NCI-H2196 (cell line): ENCODE results near the gene SYAP1.
"Not testable (repeated sequence)": the region's sequence is repeated elsewhere in the genome, so short reads cannot be mapped to it uniquely, and the experiment has no call there.

Experiments
- DNase-seq: peaks from one replicate; lab custom pipeline; 2025; ENCODE audit not compliant: unreplicated experiment; lab: John Stamatoyannopoulos, UW

The SYAP1 gene, protein sequence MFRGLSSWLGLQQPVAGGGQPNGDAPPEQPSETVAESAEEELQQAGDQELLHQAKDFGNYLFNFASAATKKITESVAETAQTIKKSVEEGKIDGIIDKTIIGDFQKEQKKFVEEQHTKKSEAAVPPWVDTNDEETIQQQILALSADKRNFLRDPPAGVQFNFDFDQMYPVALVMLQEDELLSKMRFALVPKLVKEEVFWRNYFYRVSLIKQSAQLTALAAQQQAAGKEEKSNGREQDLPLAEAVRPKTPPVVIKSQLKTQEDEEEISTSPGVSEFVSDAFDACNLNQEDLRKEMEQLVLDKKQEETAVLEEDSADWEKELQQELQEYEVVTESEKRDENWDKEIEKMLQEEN

GRCh38 chrX:16719334-16720084 lies at the start of gene SYAP1:
TSS of gene SYAP1 (plus strand) at chrX:16719612. CDS start at chrX:16719725, 113 bp downstream.
- peak; percentile 92 for DNase-seq

DNA sequence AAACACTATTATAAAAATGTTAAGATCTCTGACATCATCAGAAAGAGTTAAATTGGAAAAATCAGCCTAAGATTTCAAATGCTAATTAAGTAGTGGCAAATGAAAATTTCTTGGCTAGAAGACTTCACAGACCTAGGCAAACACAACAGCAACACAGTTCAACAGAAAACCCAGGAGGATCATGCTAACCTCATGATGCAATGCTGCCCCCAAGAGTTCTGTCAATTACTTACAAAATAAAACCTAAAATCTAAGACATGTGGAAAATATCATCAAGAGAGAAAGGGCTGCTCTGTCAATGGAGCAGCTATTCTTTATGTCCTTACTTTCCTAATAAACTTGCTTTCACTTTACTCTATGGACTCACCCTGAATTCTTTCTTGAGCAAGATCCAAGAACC lies 48.4 kb upstream of the SYAP1 start:
- no peak for DNase-seq

GRCh38 chrX:16678689-16679088 lies 40.7 kb upstream of the SYAP1 start:
- DNase-seq, result no peak

GRCh38 chrX:16683007-16683664 lies 36.3 kb upstream of the SYAP1 start:
- no peak for DNase-seq

DNA sequence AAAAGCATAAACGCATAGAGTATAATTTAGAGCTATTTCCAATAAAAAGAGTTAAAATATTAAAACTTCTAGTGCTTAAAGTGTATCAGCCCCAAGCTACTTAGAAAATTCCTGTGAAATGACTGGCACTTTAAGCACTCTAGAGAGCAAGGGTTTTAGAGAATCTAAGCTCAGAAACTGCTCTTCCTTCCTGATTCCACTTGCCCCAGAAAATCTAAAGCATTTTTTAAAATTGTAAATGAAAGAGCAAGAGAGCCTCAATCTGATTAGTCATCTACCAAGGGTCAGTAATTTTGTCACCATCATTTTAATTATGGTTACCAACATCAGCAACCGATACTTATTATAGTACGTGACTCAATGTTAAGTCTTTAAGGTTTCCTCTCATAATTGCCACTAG lies 31.9 kb upstream of the SYAP1 start:
- DNase-seq, result no peak

GRCh38 chrX:16695079-16695676 lies 24.2 kb upstream of the SYAP1 start:
- DNase-seq, result peak; percentile 43

DNA sequence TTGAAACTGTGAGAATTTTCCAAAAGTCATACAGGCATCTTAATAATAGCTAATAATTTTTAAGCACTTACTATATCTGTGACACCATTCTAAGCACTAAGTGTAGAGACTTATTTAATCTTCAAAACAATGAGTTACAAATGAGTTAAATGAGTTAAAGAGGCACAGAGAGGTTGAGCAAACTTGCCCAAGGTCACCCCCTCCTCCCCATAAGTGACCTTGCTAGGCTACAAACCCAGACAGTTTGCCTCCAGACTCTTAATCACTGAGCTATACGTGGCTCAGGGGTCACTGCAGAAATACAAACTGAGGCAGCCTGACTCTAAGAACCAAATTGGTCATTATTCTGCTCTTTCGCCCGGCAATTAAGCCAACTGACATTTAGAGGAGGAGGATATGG lies 22.5 kb upstream of the SYAP1 start:
- no peak for DNase-seq

DNA sequence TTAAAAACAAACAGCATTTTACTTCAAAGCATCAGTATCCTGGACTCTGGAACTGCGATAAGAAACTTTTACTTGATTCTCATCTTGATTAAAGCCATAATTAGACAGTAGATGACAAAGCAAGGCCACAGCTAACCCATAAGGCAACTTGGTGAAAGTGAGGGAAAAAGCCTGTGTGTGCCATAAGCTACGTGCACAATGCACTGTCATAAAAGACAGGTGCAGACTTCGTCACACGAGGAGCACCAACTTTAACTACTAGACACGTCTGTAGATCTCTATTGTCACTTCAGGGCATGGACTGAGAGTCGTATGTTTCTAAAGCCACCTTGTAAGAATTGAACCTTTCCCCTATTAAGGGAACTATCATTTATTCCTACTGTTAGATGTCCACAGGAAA lies 20.0 kb upstream of the SYAP1 start:
- no peak for DNase-seq

DNA sequence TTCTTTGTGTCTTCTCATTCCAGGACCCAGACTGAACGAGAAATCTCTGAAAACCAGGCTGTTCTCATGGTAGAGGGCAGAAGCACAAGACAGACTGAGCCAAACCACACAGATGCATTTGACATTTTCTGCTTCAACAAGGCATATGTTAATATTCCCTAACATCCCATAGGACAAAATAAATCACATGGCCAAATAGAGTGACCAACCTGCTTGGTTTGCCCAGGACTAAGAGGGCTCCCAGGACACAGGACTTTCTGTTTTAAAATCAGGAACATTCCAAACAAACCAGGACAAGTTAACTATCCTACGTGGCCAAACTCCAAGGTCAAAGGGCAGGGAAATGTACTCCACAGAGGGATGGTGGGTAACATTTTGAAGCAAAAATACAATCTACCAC lies 18.7 kb upstream of the SYAP1 start:
- no peak for DNase-seq

- DNase-seq, result no peak
Measured at GRCh38 chrX:16702700-16703599, 16.5 kb upstream of the SYAP1 start.

DNA sequence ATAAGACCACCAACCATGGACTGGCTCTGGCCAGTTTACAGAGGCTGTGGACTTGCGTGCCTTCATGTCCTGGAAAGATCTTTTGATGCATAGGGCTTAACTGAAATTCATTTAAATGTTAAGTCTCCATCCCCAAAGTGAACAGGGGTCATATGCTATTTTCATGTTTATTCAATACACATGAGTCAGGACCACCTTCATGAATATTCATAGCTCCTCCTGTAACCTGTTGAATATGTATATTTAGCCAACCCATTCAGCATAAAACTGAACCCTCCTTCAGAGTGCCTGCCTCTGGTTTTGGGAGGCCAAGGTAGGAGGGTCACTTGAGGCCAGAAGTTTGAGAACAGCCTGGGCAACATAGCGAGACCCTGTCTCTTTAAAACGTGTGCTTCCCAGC lies 14.0 kb upstream of the SYAP1 start:
- DNase-seq, result no peak

DNA sequence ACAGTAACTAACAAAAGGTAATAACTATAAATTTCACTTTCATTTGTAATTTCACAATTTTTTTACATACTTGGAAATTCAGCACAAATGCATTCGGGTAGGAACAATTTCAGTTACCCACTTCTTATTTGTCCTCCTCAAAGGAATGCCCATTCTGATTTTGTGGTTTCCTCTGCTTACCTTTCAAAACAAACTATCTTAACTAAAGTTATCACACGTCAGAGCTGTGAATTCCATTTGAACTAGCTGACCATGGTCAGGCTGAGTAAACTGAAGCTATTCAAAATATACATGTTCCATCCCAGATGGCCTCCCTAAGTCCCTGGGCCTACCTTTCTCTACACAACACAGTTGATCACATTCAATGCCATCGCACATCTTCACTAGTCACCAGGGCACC lies 11.4 kb upstream of the SYAP1 start:
- DNase-seq, result no peak

- DNase-seq, result no peak
Measured at GRCh38 chrX:16711219-16711811, 8.1 kb upstream of the SYAP1 start.

DNA sequence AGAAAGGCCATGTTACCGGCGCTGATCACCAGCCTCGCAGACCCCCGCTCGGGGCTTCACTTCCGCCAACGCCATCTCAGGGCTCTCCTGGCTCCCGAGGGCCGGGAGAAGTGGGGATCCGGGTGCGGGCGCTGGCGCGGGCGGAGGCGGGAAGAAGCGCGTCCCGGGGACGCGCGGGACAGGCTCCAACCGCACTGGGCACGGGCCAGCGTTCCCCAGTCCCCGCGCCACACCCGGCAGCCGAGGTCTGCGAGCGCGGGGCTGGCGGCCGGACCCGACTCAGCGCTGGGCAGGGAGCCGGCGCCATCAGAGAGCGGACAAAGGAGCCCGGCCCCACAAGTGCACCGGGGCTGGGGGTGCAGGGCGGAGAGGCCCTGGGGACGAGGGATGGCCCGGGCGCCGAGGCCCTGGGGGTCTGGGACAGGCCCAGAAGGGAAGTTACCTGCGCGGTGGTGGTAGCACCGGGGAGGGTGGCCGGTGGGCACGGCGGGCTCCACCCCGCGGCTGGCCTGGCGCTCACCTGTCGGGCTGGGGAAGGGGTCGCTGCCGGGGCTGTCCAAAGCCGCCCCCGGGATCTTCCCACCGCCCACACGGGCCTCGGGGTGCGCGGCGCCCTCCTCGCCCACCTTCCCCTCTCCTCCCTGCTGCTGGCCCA lies 7.4 kb upstream of the SYAP1 start:
- no peak for DNase-seq

GRCh38 chrX:16712548-16713155 lies 6.8 kb upstream of the SYAP1 start, which contains the start of gene CTPS2:
TSS of gene CTPS2 (minus strand) at chrX:16712669. CDS start at chrX:16702902, 9,767 bp downstream.
- peak; percentile 18 for DNase-seq

DNA sequence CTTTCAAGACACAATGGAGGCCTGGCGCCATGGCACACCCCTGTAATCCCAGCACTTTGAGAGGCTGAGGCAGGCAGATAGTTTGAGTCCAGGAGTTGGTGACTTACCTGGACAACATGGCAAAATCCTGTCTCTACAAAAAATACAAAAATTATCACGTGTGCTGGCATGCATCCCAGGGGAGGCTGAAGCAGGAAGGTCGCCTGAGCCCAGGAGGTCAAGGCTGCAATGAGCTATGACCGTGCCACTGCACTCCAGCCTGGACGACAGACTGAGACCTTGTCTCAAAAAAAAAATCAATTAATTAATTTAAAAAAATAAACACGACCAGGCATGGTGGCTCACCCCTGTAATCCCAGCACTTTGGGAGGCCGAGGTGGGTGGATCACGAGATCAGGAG lies 4.9 kb upstream of the SYAP1 start:
- no peak for DNase-seq

DNA sequence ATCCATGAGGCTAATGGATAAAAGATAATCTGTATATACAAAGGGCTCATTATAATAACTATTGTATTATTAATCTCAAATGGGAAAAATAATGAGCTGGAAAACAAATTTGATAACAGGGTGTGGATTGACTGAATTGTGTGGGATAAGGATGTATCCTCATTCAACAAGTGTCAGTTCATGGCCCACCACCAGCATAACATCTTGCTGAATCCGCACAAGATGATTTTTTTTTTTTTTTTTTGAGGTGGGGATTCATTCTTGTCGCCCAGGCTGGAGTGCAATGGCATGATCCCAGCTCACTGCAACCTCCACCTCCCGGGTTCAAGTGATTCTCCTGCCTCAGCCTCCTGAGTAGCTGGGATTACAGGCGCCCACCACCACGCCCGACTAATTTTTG lies 3.8 kb upstream of the SYAP1 start:
- DNase-seq, result not testable (repeated sequence)

GRCh38 chrX:16716451-16716850 lies 3.0 kb upstream of the SYAP1 start:
- not testable (repeated sequence) for DNase-seq

- DNase-seq, result no peak
Measured at GRCh38 chrX:16718824-16719333, 533 bp upstream of the SYAP1 start.
